GM15510 (cell line): Measurements from ENCODE around the gene BRD4.

Experiments
- POLR2A ChIP-seq: IDR thresholded peaks from 3 replicates; pipeline ENCODE4 v1.6.1; 2011; ENCODE audit warnings: borderline replicate concordance; ENCODE audit not compliant: insufficient read length; ENCODE audit errors: extremely low read depth

Gene BRD4

DNA sequence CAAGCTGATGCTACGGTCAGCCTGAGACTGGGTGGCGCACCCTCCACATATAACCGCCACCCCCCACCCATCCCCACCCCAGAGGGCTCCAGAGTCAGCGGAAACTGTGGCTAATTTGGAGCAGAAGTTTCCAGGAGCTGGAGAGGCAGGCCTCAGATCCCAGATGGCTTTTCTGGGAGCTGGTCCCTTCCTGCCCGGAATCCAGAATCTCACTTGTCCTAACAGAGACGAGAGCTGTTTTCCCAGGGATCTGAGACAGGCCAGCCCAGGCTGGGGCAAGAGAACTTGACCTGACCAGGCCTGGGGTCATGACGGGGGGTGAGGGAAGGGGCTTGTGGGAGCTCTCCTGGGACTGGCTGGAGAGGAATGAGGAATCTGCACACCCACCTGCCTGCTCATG, 106.6 kb downstream of the BRD4 start:
- TF ChIP-seq POLR2A: no peak

DNA sequence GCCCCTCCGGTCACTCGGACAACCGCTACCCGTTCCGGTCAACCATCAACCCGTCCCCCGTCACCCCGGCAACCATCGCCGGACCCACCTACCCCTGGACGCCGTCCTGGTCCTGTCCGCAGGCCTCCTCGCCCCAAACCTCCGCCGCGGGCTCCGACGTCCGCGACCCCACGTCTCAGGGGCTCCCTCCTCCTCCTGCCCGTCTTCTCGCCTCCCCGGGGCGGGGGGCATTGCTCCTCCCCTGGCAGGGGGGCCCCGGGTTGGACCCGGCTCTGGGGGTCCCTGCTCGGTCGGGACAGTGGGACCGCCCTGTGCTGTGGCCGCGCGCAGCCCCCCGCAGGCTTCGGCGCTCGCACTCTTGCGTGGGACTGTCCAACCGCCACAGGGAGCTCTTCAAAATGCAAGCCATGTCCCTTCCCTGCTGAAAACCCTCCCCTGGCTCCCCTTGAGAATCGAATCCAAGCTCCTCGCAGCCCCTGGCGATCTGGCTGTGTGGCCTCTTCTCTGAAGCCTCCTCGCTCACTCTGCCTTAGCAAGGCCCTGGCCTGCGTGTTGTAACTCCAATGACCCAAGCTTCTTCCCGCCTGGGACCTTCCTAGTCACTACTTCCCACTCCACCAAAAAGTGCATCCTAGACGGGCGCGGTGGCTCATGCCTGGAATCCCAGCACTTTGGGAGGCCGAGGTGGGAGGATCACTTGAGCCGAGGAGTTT, 108.5 kb downstream of the BRD4 start:
- no peak for TF ChIP-seq POLR2A

GRCh38 chr19:15222738-15223648, 109.3 kb downstream of the BRD4 start:
- no peak for TF ChIP-seq POLR2A

DNA sequence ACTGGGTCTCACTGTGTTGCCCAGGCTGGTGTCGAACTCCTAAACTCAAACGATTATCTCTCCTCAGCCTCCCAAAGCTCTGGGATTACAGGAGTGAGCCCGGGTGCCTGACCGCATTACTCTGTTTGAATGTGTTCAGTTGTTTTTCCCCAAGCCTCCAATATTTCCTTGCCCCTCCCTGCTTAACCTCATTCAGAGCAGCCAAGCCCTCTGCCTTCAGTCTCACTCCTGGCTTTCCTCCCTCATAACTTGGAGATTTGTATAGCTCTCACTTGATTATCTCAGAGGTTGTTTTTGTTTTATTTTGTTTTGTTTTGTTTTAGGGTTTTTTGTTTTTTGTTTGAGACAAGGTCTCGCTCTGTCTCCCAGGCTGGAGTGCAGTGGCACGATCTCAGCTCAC, 111.5 kb downstream of the BRD4 start:
- no peak for TF ChIP-seq POLR2A

DNA sequence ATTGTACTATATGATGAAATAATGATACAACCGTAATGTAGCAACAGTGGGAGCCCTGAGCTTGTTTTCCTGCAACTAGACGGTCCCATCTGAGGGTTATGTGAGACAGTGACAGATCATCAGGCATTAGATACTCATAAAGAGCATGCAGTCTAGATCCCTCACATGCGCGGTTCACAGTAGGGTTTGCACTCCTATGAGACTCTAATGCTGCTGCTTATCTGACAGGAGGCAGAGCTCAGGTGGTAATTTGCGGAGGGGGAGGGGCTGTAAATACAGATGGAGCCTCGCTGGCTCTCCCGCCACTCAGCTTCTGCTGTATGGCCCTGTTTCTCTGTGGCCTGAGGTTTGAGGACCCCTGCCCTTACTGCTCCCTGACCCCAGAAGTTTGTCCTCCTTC, 113.8 kb downstream of the BRD4 start:
- no peak for TF ChIP-seq POLR2A

- no peak for TF ChIP-seq POLR2A
Measured at GRCh38 chr19:15216363-15216762, 116.0 kb downstream of the BRD4 start.

DNA sequence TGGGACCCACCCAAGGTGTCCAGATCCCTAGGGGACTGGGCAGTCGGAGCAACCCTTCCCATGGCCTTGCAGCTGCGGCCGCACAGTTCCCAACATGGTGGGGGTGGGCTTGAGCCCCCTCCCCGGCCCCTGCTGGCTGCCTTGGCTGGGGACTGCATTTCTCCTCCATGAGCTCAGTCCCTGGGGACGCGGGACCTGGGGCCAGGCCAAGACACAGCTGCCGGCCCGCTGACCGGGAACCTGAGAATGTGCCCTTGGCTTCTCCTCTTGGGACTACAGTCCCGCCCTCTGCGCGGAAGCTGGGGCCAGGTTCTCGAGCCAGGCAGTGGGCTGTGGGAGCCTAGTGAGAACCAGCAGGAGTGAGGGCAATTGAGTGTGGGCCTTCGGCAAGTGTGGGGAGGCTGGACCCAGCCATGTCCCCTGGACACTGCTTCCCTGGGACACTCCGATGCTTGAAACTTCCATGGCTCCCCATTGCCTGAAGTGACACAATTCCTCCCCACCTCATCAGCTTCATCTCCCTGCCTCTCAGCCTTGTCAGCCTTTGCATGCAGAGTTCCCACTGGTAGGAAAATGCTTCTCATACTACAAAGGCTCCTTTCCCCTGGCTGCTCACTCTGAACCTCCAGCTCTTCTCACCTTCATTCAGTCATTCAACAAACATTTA, 118.5 kb downstream of the BRD4 start:
- no peak for TF ChIP-seq POLR2A

DNA sequence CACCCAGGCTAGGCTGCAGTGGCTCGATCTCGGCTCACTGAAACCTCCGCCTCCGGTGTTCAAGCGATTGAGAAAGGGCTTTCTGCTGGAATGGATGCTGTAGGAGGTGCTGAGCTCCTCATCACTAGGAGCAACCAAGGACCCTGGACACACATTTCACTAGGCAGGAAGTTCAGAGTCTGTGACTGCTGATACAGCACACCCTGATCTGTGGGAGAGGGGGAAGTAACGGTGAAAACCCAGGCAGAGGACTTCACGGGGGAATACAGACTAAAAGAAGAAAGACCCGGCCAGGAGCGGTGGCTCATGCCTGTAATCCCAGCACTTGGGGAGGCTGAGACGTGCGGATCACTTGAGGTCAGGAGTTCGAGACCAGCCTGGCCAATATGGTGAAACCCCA, 119.6 kb downstream of the BRD4 start:
- no peak for TF ChIP-seq POLR2A

DNA sequence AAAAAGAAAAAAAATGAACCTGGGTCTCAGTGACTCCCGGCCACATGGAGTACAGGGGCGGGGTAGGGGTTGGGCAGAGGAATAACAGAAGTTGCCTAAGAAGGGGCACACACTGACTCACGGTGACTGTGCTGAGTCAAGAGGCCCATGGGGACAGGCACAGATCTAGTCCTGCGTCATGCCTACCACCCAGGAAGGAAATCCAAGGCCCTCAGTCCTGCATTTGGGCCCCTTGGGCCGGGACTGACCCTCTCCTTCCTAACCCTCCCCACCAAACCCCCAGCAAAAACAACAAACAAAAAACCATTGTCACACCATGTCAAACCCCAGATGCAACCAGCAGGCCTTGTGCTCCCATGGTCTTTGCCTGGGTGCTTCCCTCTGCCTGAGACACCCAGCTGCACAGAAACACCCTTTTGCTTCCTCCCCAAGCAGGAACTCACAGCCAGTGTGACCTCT, 122.0 kb downstream of the BRD4 start:
- no peak for TF ChIP-seq POLR2A

GRCh38 chr19:15201374-15202023, 130.8 kb downstream of the BRD4 start:
- TF ChIP-seq POLR2A: no peak

DNA sequence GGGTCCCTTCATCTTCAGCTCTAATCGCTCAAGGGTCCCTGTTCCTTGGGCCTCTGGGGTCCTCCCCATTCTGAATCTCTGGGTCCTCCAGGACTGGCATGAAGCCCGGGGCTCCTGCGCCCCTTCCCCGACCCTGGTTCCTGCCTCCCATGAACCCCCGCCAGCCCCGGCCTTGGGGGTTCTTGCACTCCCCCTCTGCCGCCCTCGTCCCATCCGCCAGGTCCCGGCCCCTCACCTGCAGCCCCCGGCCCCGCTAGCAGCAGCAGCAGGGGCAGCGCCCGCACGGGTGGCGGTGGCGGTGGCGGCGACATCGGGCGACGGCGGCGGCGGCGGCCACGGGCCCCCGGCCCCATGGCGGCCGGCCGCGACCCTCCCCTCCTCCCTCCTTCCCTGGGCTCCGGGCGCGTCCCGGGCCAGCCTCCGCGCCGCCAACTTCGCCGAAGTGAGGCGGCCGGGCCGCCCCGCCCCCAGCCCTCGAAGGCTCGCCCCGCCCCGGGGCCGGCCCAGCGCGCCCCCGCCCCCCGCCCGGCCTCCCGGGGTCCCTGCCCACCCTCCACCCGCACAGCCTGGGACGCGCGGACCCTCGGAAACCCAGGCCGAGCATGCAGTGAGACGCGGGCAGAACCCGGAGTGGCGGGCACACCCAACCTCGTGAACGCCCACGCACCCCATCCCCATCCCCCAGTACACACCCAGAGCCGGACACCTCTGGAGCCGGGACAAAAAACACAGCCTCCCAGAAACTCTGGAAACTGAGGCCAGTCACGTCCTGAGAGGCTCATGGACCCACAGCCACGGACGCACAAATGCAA, 131.6 kb downstream of the BRD4 start, which contains the start of gene NOTCH3:
TSS of gene NOTCH3 (minus strand) at position 443 of the 812 bp plus-strand sequence. CDS start at position 353, 90 bp downstream.
- no peak for TF ChIP-seq POLR2A

GRCh38 chr19:15199661-15200552, 132.4 kb downstream of the BRD4 start:
- no peak for TF ChIP-seq POLR2A
